Epithelial cell of proximal tubule (primary cell): ENCODE data around the gene FOXP2. TPM values are rescaled to one million over a fixed set of nuclear protein-coding genes. Genes with fewer than 3 reads are reported as not detected.
A peak's percentile ranks its signal among the peaks of the same experiment; 100 is the strongest.
"Not testable (repeated sequence)": the region's sequence is repeated elsewhere in the genome, so short reads cannot be mapped to it uniquely, and the experiment has no call there.

Source experiments
- DNase-seq: peaks from one replicate; pipeline ENCODE4 v3.0.0-alpha.2; 2011; ENCODE audit warnings: low read depth
- H3K4me3 ChIP-seq: 2 replicates; pipeline ENCODE4 v1.5.1; 2011; ENCODE audit warnings: low read depth, mild to moderate bottlenecking, low read length
- CTCF ChIP-seq: conservative IDR thresholded peaks from 2 replicates; pipeline ENCODE4 v1.5.1; 2012; ENCODE audit warnings: low read depth, mild to moderate bottlenecking, low read length
- total RNA-seq: library from RNA; depleted of rRNA; stranded (reverse); fragments of >200 nt; gene quantifications from 2 replicates; pipeline ENCODE4 v1.2.3, GENCODE V29; 2015

Gene FOXP2
- total RNA-seq, 1 donor from 2014 or later: 0.06 TPM

- H3K4me3 ChIP-seq: no peak overlapping the region
- no peak for DNase-seq
- no peak for TF ChIP-seq CTCF
Measured at GRCh38 chr7:114502454-114503254, 88.0 kb downstream of the FOXP2 start.

- no peak for DNase-seq
- no peak overlapping the region for H3K4me3 ChIP-seq
- TF ChIP-seq CTCF: no peak
Measured at GRCh38 chr7:114504586-114504985, 90.0 kb downstream of the FOXP2 start.

DNA sequence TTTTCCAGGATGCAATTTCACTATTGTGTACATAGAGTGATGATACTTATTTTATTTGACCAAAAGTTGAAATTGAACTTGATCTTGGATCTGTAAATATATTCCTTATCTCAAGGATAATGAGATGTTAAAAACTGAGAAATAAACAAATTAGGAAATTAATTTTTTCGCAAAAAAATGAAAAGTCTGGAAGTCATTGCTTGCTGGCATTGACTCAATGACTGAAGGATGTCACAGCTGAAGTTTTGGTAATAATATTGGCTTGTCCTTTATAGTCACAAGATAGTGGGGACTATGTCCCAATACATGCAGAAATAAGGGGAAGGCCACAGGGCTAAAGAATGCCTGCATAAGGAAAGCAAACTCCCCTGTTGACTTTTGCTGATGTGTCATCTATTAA, 92.8 kb downstream of the FOXP2 start:
- H3K4me3 ChIP-seq: no peak overlapping the region
- TF ChIP-seq CTCF: no peak

GRCh38 chr7:114508086-114508485, 93.5 kb downstream of the FOXP2 start:
- TF ChIP-seq CTCF: no peak
- no peak overlapping the region for H3K4me3 ChIP-seq
- DNase-seq: peak; percentile 36

More for the DNA sequence above, 92.8 kb downstream of the FOXP2 start:
- DNase-seq: no peak

GRCh38 chr7:114510824-114511223, 96.2 kb downstream of the FOXP2 start:
- DNase-seq, H3K4me3 ChIP-seq: not testable (repeated sequence)

GRCh38 chr7:114519240-114519639, 104.6 kb downstream of the FOXP2 start:
- DNase-seq: no peak
- no peak for TF ChIP-seq CTCF
- H3K4me3 ChIP-seq: no peak overlapping the region

- H3K4me3 ChIP-seq: no peak overlapping the region
- TF ChIP-seq CTCF: no peak
- no peak for DNase-seq
Measured at GRCh38 chr7:114522081-114522480, 107.5 kb downstream of the FOXP2 start.
